Measurements from ENCODE around the gene MOB3B.

The MOB3B gene

DNA sequence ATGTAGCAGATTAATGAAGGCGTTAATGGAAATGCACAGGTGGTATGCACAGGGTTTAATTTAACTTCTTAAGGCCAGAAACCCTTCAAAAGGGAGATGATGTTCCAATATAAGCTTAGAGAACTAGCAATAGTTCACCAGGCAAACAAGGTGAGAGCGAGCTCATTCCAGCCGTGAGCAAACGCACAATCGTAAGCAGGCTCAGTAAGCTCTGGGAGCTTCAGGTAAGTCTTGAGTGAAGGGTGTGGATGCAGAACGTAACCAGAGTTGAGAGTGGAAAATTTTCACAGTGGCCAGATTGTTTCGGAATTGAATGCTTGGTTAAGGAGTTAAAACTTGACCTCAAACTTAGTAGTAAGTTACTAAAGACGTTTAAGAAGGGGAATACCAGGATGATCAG lies 238.3 kb downstream of the MOB3B start:
- no peaks in the 10 kb centered on the region for H3K27me3 ChIP-seq
- H3K9me3 ChIP-seq, result no peaks in the 10 kb centered on the region
- no peak for TF ChIP-seq CTCF (IDR thresholded peaks at IDR 0.05)
- no peak overlapping the region for H3K4me3 ChIP-seq (ENCODE audit: low read depth in 1 of 2, low read length in 1 of 2)
- no peak overlapping the region for H3K27ac ChIP-seq
- no peaks in the 10 kb centered on the region for H3K36me3 ChIP-seq
- H3K4me1 ChIP-seq (ENCODE audit: control insufficient read depth in 1 of 2, insufficient read depth in 1 of 2, low read depth in 1 of 2, low read length in 1 of 2), result no peaks in the 10 kb centered on the region

GRCh38 chr9:27282269-27282668 lies 247.3 kb downstream of the MOB3B start:
- no peak for TF ChIP-seq CTCF (IDR thresholded peaks at IDR 0.05)
- no peaks in the 10 kb centered on the region for H3K36me3 ChIP-seq
- H3K4me3 ChIP-seq (ENCODE audit: low read depth in 1 of 2, low read length in 1 of 2), result no peak overlapping the region

DNA sequence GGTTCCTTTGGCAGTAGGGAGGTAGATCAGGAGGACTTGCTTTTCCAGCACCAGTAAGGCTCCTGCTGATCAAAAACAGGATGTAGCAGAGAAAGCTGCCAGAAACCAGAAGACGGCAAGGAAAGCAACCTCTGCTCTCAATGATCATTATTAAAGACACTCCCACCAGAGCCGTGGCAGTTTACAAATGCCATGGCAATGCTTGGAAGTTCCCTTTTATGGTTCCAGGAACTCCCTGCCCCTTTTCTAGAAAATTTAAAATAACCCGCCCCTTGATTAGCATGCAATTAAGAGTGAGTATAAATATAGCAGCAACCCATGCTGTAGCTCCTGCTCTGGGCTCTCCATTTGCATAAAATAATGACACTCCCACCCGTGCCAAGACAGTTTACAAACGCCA lies 248.8 kb downstream of the MOB3B start:
- no peaks in the 10 kb centered on the region for H3K9me3 ChIP-seq
- no peaks in the 10 kb centered on the region for H3K4me1 ChIP-seq (ENCODE audit: control insufficient read depth in 1 of 2, insufficient read depth in 1 of 2, low read depth in 1 of 2, low read length in 1 of 2)

More at GRCh38 chr9:27282269-27282668, 247.3 kb downstream of the MOB3B start:
- Histone ChIP-seq H3K27me3 (peaks cover 5% of the 10 kb centered on the region), H3K27ac (no peak overlapping the region), H3K9me3 (no peaks in the 10 kb centered on the region), H3K4me1 (ENCODE audit: control insufficient read depth in 1 of 2, insufficient read depth in 1 of 2, low read depth in 1 of 2, low read length in 1 of 2) (no peaks in the 10 kb centered on the region)

DNA sequence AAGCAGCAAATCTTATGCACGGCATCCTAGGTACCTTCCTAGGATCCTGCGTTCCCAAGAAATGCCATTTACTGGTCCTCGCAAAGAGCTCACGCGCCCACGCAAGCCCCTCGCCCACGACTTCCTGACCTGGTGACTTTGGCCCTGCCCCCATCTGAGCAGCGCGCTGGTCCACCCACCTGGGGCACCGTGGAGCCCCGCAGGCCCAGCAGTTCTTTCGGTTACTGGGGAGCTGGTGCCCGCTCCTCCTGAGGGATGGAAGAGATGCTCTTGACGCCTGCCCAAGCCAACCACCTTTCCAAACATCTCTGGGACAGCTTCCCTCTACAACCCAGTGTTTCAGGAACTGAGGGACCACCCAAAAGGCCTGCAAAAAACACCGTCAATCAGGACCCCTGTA lies 249.4 kb downstream of the MOB3B start:
- peaks cover 5% of the 10 kb centered on the region for H3K27me3 ChIP-seq
- no peak overlapping the region for H3K4me3 ChIP-seq (ENCODE audit: low read depth in 1 of 2, low read length in 1 of 2)
- no peaks in the 10 kb centered on the region for H3K4me1 ChIP-seq (ENCODE audit: control insufficient read depth in 1 of 2, insufficient read depth in 1 of 2, low read depth in 1 of 2, low read length in 1 of 2)
- H3K36me3 ChIP-seq, result no peaks in the 10 kb centered on the region
- no peaks in the 10 kb centered on the region for H3K9me3 ChIP-seq
- no peak overlapping the region for H3K27ac ChIP-seq
- TF ChIP-seq CTCF (IDR thresholded peaks at IDR 0.05), result no peak

More for the DNA sequence above, 248.8 kb downstream of the MOB3B start:
- no peaks in the 10 kb centered on the region for H3K36me3 ChIP-seq
- peaks cover 5% of the 10 kb centered on the region for H3K27me3 ChIP-seq
- no peak for TF ChIP-seq CTCF (IDR thresholded peaks at IDR 0.05)
- H3K27ac ChIP-seq, result no peak overlapping the region
- no peak overlapping the region for H3K4me3 ChIP-seq (ENCODE audit: low read depth in 1 of 2, low read length in 1 of 2)

DNA sequence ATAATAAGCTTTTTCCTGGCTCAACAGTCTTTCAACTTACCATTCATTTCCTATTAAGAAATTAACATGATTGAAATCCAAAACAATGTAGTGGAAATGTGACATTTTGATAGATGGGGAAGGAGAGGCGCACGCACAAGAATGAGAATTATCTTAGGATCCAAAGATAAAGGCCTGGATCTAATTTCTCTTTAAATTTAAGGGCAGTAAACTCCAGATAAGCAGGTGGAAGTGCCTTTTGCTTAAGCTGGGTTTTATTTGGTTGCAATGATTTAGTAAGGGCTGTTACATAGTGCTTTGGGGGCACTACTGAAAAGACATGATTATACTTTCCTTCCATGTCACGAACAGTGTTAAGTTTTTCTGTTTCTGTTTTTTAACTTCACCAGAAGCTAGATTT lies 250.0 kb downstream of the MOB3B start:
- H3K4me1 ChIP-seq (ENCODE audit: control insufficient read depth in 1 of 2, insufficient read depth in 1 of 2, low read depth in 1 of 2, low read length in 1 of 2), result no peaks in the 10 kb centered on the region
- H3K36me3 ChIP-seq, result no peaks in the 10 kb centered on the region
- no peak for TF ChIP-seq CTCF (IDR thresholded peaks at IDR 0.05)

DNA sequence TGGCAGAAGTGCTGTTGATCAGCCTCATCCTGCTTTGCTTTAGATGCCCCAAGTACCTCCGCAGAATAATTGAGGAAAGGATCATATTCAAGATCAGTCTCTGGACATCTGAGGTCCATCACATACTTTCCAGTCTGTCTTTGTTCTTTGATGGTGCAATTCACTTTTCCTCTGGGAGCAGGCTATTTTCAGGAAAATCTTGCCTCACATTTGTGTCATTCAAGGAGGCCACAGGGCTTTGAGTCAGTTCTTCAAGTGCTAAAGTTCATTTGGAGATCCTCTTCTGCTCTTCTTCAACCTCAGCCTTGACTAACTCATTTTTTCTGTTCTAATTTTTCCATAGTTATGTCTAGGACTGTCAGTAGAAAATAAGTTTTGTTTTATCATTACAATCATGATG lies 251.2 kb downstream of the MOB3B start:
- no peaks in the 10 kb centered on the region for H3K9me3 ChIP-seq
- no peak overlapping the region for H3K27ac ChIP-seq
- H3K27me3 ChIP-seq, result peaks cover 5% of the 10 kb centered on the region
- TF ChIP-seq CTCF (IDR thresholded peaks at IDR 0.05), result no peak
- H3K4me1 ChIP-seq (ENCODE audit: control insufficient read depth in 1 of 2, insufficient read depth in 1 of 2, low read depth in 1 of 2, low read length in 1 of 2), result no peaks in the 10 kb centered on the region
- H3K4me3 ChIP-seq (ENCODE audit: low read depth in 1 of 2, low read length in 1 of 2), result no peak overlapping the region
- no peaks in the 10 kb centered on the region for H3K36me3 ChIP-seq

More for the DNA sequence above, 250.0 kb downstream of the MOB3B start:
- no peak overlapping the region for H3K27ac ChIP-seq
- H3K27me3 ChIP-seq, result peaks cover 5% of the 10 kb centered on the region
- no peaks in the 10 kb centered on the region for H3K9me3 ChIP-seq
- no peak overlapping the region for H3K4me3 ChIP-seq (ENCODE audit: low read depth in 1 of 2, low read length in 1 of 2)
